Measurements from ENCODE around the gene ALDH1A3.

Gene ALDH1A3

DNA sequence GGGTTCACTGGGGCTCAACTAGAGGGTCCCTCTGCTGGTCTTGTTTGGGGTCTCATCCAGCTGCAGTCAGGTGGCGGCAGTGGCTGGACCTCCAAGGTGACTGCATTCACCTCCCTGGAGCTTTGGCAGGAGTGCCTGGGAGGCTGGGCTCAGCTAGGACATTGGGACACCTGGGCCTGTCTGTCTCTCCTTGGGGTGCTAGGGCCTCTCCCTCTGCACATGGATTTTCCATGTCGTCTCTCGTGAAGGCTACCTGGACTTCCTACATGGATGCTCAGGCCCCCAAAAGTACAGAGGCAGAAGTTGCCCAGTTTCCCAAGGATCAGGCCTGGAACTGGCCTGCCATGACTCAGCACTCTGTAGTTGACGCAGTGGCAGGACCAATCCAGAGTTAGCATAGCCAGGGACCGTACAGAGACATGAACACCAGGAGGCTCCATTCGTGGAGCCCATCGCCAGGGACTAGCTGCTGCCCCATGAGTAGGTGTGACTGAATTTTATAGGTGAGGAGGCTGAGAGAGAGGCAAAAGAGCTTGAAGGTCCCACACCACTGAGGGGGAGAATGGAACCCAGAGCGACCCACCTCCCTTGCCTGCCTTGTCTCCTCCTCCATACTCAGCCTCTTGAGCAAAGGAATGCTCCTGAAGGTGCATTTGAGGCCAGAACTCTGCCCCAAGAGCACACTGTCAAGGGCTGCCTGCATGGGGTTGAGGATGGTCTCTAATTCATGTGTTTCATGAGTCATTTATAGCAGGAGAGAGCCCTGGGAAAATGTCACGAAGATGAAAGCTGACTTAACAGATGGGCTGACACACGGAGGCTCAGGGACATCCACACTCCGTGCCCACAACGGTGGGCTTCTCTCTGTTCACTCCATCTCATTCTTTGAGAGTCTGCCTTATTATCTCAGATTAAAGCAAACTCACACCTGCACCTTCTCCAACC lies 13.0 kb upstream of the ALDH1A3 start:
- TF ChIP-seq, protein P1, sequence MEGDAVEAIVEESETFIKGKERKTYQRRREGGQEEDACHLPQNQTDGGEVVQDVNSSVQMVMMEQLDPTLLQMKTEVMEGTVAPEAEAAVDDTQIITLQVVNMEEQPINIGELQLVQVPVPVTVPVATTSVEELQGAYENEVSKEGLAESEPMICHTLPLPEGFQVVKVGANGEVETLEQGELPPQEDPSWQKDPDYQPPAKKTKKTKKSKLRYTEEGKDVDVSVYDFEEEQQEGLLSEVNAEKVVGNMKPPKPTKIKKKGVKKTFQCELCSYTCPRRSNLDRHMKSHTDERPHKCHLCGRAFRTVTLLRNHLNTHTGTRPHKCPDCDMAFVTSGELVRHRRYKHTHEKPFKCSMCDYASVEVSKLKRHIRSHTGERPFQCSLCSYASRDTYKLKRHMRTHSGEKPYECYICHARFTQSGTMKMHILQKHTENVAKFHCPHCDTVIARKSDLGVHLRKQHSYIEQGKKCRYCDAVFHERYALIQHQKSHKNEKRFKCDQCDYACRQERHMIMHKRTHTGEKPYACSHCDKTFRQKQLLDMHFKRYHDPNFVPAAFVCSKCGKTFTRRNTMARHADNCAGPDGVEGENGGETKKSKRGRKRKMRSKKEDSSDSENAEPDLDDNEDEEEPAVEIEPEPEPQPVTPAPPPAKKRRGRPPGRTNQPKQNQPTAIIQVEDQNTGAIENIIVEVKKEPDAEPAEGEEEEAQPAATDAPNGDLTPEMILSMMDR (conservative IDR thresholded peaks at IDR 0.05; ENCODE audit: low read depth, low read length) = no peak
- H3K4me3 ChIP-seq (ENCODE audit: low read depth, low read length) = no peak overlapping the region
- DNase-seq (ENCODE audit: low read depth) = no peak

DNA sequence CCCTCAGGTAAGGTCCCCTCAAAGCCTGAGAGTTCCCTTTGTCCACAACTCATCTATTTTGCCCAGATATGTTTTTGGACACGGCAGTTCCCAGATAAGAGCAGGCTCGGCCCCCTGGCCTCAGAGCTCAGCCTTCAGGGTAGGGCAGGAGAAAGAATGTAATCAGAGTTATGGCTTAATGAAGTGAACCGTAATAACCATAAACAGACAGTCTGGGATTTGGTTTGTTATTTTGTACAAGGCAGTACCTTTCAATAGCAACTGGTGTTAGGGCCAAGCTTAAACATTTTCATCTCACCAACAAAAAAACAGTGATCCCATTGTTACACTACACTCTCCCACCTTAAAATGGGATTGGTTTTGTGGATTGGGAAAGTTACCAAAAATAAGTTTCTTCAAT lies 12.2 kb upstream of the ALDH1A3 start:
- DNase-seq (ENCODE audit: low read depth) = no peak
- TF ChIP-seq, protein P1 (conservative IDR thresholded peaks at IDR 0.05; ENCODE audit: low read depth, low read length) = no peak
- no peak overlapping the region for H3K4me3 ChIP-seq (ENCODE audit: low read depth, low read length)

GRCh38 chr15:100869151-100869999 lies 10.3 kb upstream of the ALDH1A3 start:
- TF ChIP-seq, protein P1 (conservative IDR thresholded peaks at IDR 0.05; ENCODE audit: low read depth, low read length) = peak; percentile 65
- no peak for DNase-seq (ENCODE audit: low read depth)
- H3K4me3 ChIP-seq (ENCODE audit: low read depth, low read length) = no peak overlapping the region

GRCh38 chr15:100873029-100873677 lies 6.5 kb upstream of the ALDH1A3 start:
- no peak overlapping the region for H3K4me3 ChIP-seq (ENCODE audit: low read depth, low read length)
- DNase-seq (ENCODE audit: low read depth) = peak; percentile 94
- TF ChIP-seq, protein P1 (conservative IDR thresholded peaks at IDR 0.05; ENCODE audit: low read depth, low read length) = peak; percentile 87

DNA sequence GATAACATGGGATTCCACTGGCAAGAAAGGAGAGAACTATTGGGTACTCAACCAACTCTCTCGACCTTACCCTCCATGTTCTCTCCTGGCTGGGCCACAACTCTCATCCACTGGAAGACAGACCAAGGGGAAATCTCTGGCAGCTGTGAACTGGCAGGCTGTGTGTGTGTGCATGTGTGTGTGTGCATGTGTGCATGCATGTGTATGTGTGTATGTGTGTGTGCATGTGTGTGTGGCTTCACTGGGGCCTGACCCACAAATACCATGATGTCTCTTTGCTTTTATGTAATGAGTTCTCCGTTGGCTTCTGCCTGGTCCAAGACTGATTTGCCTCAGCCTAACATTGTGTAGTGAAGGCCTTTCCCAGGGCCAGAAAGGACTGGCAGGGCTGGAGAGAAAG lies 4.1 kb upstream of the ALDH1A3 start:
- no peak for DNase-seq (ENCODE audit: low read depth)
- TF ChIP-seq, protein P1 (conservative IDR thresholded peaks at IDR 0.05; ENCODE audit: low read depth, low read length) = no peak
- H3K4me3 ChIP-seq (ENCODE audit: low read depth, low read length) = no peak overlapping the region

- DNase-seq (ENCODE audit: low read depth) = no peak
- no peak overlapping the region for H3K4me3 ChIP-seq (ENCODE audit: low read depth, low read length)
- TF ChIP-seq, protein P1 (conservative IDR thresholded peaks at IDR 0.05; ENCODE audit: low read depth, low read length) = no peak
Observed at GRCh38 chr15:100875976-100876375, 3.7 kb upstream of the ALDH1A3 start.

Data from choroid plexus epithelial cell (primary cell).